ENCODE measurements around the gene TNS3. TPM values are rescaled to one million over a fixed set of nuclear protein-coding genes. Genes with fewer than 3 reads are reported as not detected.

The TNS3 gene
- polyA plus RNA-seq, 3 donors: 5.2 to 30.3 (median 7.9) TPM

- H3K4me1 Mint-ChIP-seq: no peaks in the 10 kb centered on the region
- no peak overlapping the region for H3K27ac ChIP-seq (ENCODE audit: low read depth in 1 of 2, low read length in 2 of 2)
- H3K4me3 Mint-ChIP-seq: no peak overlapping the region
- no peak for DNase-seq
- H3K4me2 ChIP-seq (replicated peaks; ENCODE audit: extremely low read depth, low read length, poor library complexity, severe bottlenecking): no peak overlapping the region
- H2AFZ ChIP-seq (ENCODE audit: insufficient read depth, low read depth, low read length, poor library complexity, severe bottlenecking): no peak overlapping the region
- H3K4me1 ChIP-seq (ENCODE audit: control insufficient read depth in 1 of 2, insufficient read depth in 2 of 2, low read length in 2 of 2): no peaks in the 10 kb centered on the region
- no peaks in the 10 kb centered on the region for H3K27me3 ChIP-seq (ENCODE audit: control insufficient read depth in 2 of 2, insufficient read depth in 2 of 2, low read length in 2 of 2)
- no peak overlapping the region for H3K27ac Mint-ChIP-seq
- TF ChIP-seq CTCF (IDR thresholded peaks at IDR 0.05): no peak
- H3K79me2 ChIP-seq (ENCODE audit: insufficient read depth, low read length): peaks cover 64% of the 10 kb centered on the region
- H3K36me3 ChIP-seq (replicated peaks in 1 of 2; ENCODE audit: control insufficient read depth in 1 of 2, insufficient read depth in 2 of 2, low read length in 2 of 2): peaks cover 25 to 90% of the 10 kb centered on the region in 2 donors
- no peaks in the 10 kb centered on the region for H3K9me3 Mint-ChIP-seq
- H3K9me3 ChIP-seq (replicated peaks in 1 of 2; ENCODE audit: control insufficient read depth in 1 of 2, insufficient read depth in 1 of 2, low read length in 2 of 2): no peaks in the 10 kb centered on the region
- H3K9ac ChIP-seq (ENCODE audit: insufficient read depth, low read length, poor library complexity, severe bottlenecking): no peak overlapping the region
- WGBS (ENCODE audit: insufficient coverage): 95% methylated on average over 14 of the region's 14 CpGs
- H3K36me3 Mint-ChIP-seq: peaks cover 34 to 53% of the 10 kb centered on the region in 2 donors
- H3K27me3 Mint-ChIP-seq (ENCODE audit: low read depth in 3 of 3): no peaks in the 10 kb centered on the region
- intact Hi-C loops (cut with micrococcal nuclease): no loop called here
- H3K4me3 ChIP-seq (replicated peaks in 1 of 3; ENCODE audit: low read depth in 2 of 3, low read length in 3 of 3): no peak overlapping the region
- peaks cover 100% of the 10 kb centered on the region for H4K20me1 ChIP-seq (ENCODE audit: insufficient read depth, low read length)
These were observed 223.6 kb downstream of the TNS3 start for GRCh38 chr7:47358357-47358756.

- H3K79me2 ChIP-seq (ENCODE audit: insufficient read depth, low read length): peaks cover 60% of the 10 kb centered on the region
- H3K36me3 ChIP-seq (replicated peaks in 1 of 2; ENCODE audit: control insufficient read depth in 1 of 2, insufficient read depth in 2 of 2, low read length in 2 of 2): peaks cover 29 to 90% of the 10 kb centered on the region in 2 donors
- no peak overlapping the region for H3K4me2 ChIP-seq (replicated peaks; ENCODE audit: extremely low read depth, low read length, poor library complexity, severe bottlenecking)
- DNase-seq: no peak
- H3K9me3 Mint-ChIP-seq: no peaks in the 10 kb centered on the region
- WGBS (ENCODE audit: insufficient coverage): 76% methylated on average over 3 of the region's 7 CpGs
- H3K27ac Mint-ChIP-seq: no peak overlapping the region
- no peaks in the 10 kb centered on the region for H3K4me1 Mint-ChIP-seq
- no peak overlapping the region for H3K4me3 ChIP-seq (replicated peaks in 1 of 3; ENCODE audit: low read depth in 2 of 3, low read length in 3 of 3)
- peaks cover 38 to 55% of the 10 kb centered on the region in 2 donors for H3K36me3 Mint-ChIP-seq
- no peak overlapping the region for H2AFZ ChIP-seq (ENCODE audit: insufficient read depth, low read depth, low read length, poor library complexity, severe bottlenecking)
- H3K27me3 Mint-ChIP-seq (ENCODE audit: low read depth in 3 of 3): no peaks in the 10 kb centered on the region
- no peak overlapping the region for H3K9ac ChIP-seq (ENCODE audit: insufficient read depth, low read length, poor library complexity, severe bottlenecking)
- H3K4me3 Mint-ChIP-seq: no peak overlapping the region
- no peaks in the 10 kb centered on the region for H3K27me3 ChIP-seq (ENCODE audit: control insufficient read depth in 2 of 2, insufficient read depth in 2 of 2, low read length in 2 of 2)
- H4K20me1 ChIP-seq (ENCODE audit: insufficient read depth, low read length): peaks cover 100% of the 10 kb centered on the region
- no peaks in the 10 kb centered on the region for H3K9me3 ChIP-seq (replicated peaks in 1 of 2; ENCODE audit: control insufficient read depth in 1 of 2, insufficient read depth in 1 of 2, low read length in 2 of 2)
- no peak for TF ChIP-seq CTCF (IDR thresholded peaks at IDR 0.05)
- no peak overlapping the region for H3K27ac ChIP-seq (ENCODE audit: low read depth in 1 of 2, low read length in 2 of 2)
- no peaks in the 10 kb centered on the region for H3K4me1 ChIP-seq (ENCODE audit: control insufficient read depth in 1 of 2, insufficient read depth in 2 of 2, low read length in 2 of 2)
- intact Hi-C loops (cut with micrococcal nuclease): no loop called here
These were observed 224.0 kb downstream of the TNS3 start for GRCh38 chr7:47357863-47358262.

All from CD14-positive monocyte (primary cell).